Mucosa of descending colon (tissue), 3 donors: ENCODE measurements around the gene PNRC1. TPM values are rescaled to one million over a fixed set of nuclear protein-coding genes. Genes with fewer than 3 reads are reported as not detected.
A peak's percentile ranks its signal among the peaks of the same experiment; 100 is the strongest.

Source experiments
- ATAC-seq: fragments of 200-7000 bp; cut with Tn5 transposase; one replicate; pipeline ENCODE4 v1.9.1; 2020; ENCODE audit warnings: mild to moderate bottlenecking, moderate library complexity
- DNase-seq, 3 donors: peaks; one replicate each; pipeline ENCODE4 v3.0.0-alpha.2; 2020
- H3K36me3 ChIP-seq: fragments of 200-600 bp; one replicate; pipeline ENCODE4 v1.8.0; 2021; ENCODE audit warnings: low read depth, mild to moderate bottlenecking
- H3K4me1 ChIP-seq: fragments of 200-600 bp; one replicate; pipeline ENCODE4 v1.8.0; 2021; ENCODE audit warnings: low read depth, mild to moderate bottlenecking
- H3K4me3 ChIP-seq: fragments of 200-600 bp; one replicate; pipeline ENCODE4 v1.8.0; 2021; ENCODE audit warnings: mild to moderate bottlenecking
- H3K9me3 ChIP-seq: fragments of 200-600 bp; one replicate; pipeline ENCODE4 v1.8.0; 2021; ENCODE audit warnings: mild to moderate bottlenecking
- CTCF ChIP-seq: fragments of 200-600 bp; IDR thresholded peaks from one replicate; pipeline ENCODE4 v1.8.0; 2022; ENCODE audit warnings: antibody characterized with exemption, mild to moderate bottlenecking
- intact Hi-C, 2 donors: fragments of 100-400 bp; cut with DNase I in 1 of 2; cut with micrococcal nuclease in 1 of 2; formaldehyde crosslinking; loops; one replicate each; pipeline versions ENCODE4 v1.11.0 to v1.11.1; 2022; cut with DNase I, micrococcal nuclease
- total RNA-seq, 3 donors: library from RNA; stranded (reverse); fragmentation: NEBNext Ultra II Directional in 2 of 3; extraction: Animal tissue kit (Norgen Biotek cat#: 25700) in 2 of 3; gene quantifications; one replicate each; pipeline versions ENCODE4 v1.2.1 to v1.2.4, GENCODE V29; 2021 to 2023
- donor health status: DM: no; HTN: no; CAD: no; lungs with moderate emphysema.
- donor health status: DM: no; HTN: no; CAD: no.
- donor health status: DM: no; HTN: yes; CAD: no.

PNRC1 gene
- total RNA-seq, 3 donors from 2014 or later = 99.9 to 261 (median 102) TPM

- Histone ChIP-seq H3K4me3 (no peak overlapping the region), H3K4me1 (peaks cover 3% of the 10 kb centered on the region), H3K9me3 (no peaks in the 10 kb centered on the region), H3K36me3 (no peaks in the 10 kb centered on the region)
- intact Hi-C loops = no loop called here
- TF ChIP-seq CTCF = no peak
- ATAC-seq (no peak), DNase-seq (no peak)
Observed at GRCh38 chr6:89069536-89070163, 10.9 kb upstream of the PNRC1 start.

- ATAC-seq (peak; percentile 80), DNase-seq (peak in 1 of 3 donors; percentile 55)
- Histone ChIP-seq H3K4me3 (no peak overlapping the region), H3K4me1 (peaks cover 3% of the 10 kb centered on the region), H3K36me3 (no peaks in the 10 kb centered on the region), H3K9me3 (no peaks in the 10 kb centered on the region)
- intact Hi-C loops = no loop called here
- TF ChIP-seq CTCF = no peak
Observed at GRCh38 chr6:89071036-89071435, 9.5 kb upstream of the PNRC1 start.

GRCh38 chr6:89073014-89073620, 7.4 kb upstream of the PNRC1 start:
- no peak for TF ChIP-seq CTCF
- Histone ChIP-seq H3K9me3 (no peaks in the 10 kb centered on the region), H3K4me3 (no peak overlapping the region), H3K4me1 (peaks cover 3% of the 10 kb centered on the region), H3K36me3 (no peaks in the 10 kb centered on the region)
- ATAC-seq (peak; percentile 48), DNase-seq (no peak)
- intact Hi-C loops = no loop called here

GRCh38 chr6:89073840-89074239, 6.7 kb upstream of the PNRC1 start:
- no peak for TF ChIP-seq CTCF
- ATAC-seq (no peak), DNase-seq (no peak)
- Histone ChIP-seq H3K9me3 (no peaks in the 10 kb centered on the region), H3K4me3 (no peak overlapping the region), H3K36me3 (no peaks in the 10 kb centered on the region), H3K4me1 (peaks cover 3% of the 10 kb centered on the region)
- intact Hi-C loops = no loop called here

GRCh38 chr6:89079511-89080234, 878 bp upstream of the PNRC1 start:
- Histone ChIP-seq H3K36me3 (no peaks in the 10 kb centered on the region), H3K4me1 (peaks cover 8% of the 10 kb centered on the region), H3K9me3 (no peaks in the 10 kb centered on the region), H3K4me3 (peak overlapping the region; percentile 100)
- ATAC-seq (peak; percentile 13), DNase-seq (peak; percentile 58 to 73 (median 61))
- TF ChIP-seq CTCF = no peak
- intact Hi-C loops = loop anchor here in 1 of 2 donors (5.0 kb wide), 1 partner anchor 47 kb away; no protein-coding TSS in a partner anchor
